Stimulated activated CD8-positive, alpha-beta memory T cell treated with anti-CD3 and anti-CD28 coated beads, Interleukin-4, amount 100 ng/mL, for 24 hours (primary cell): ENCODE results near the gene SIX5.
"Not testable (repeated sequence)": the region's sequence is repeated elsewhere in the genome, so short reads cannot be mapped to it uniquely, and the experiment has no call there.

Experiments used
- DNase-seq: peaks from one replicate; pipeline ENCODE4 v3.0.0-alpha.2; 2020; ENCODE audit warnings: low read depth

The SIX5 gene

DNA sequence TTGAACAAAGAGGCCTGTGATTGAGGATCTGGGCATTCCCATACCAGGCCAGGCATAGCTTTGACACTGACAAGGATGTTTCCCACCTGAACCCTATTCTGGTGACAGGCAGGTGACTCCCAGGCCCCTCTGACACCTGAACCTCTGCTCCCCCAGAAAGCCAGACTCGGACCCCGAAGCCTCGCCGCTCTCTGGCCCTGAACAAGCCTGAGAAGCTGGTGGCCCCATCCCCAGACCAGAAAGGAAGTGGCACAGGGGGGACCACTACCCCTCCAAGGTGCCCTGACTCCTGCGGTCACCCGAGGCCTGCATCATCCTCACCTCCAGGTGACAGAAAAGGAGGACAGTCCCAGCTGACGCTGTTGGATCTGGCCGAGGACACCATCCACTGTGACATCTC, 14.7 kb downstream of the SIX5 start:
- no peak for DNase-seq

DNA sequence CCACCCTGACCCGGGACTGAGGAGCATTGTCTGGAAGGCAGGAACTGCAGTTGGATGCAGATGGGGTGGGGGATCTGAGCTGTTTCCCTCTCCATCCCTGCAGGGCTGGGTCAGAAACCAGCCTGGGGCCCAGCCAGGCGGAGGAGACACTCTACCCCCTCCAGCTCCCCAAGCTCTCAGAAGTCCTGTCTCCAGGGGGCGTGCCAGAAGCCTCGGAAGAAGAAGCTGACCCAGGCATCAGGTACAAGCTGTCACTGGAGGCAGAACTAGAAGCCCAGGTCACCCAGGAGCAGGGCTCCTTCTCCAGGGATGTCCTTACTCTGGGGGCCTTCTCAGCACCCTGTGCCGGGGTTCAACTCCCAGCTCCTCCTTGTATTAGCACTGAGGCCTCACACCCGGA, 15.5 kb downstream of the SIX5 start:
- no peak for DNase-seq

DNA sequence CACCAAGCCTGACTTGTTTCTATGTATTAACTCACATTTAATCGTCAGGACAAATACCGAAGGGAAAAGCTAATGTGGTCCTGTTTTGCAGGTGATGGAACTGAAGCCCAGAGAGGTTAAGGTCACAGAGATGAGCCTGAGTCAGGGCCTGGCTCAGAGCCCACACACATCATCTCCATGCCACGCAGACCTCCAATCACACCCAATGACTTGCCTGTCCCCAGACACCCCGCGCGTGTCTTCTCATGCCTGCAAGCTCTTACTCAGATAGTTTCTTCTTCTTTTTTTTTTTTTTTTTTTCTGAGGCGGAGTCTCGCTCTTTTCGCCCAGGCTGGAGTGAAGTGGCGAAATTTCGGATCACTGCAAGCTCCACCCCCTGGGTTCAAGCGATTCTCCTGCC, 16.4 kb downstream of the SIX5 start:
- no peak for DNase-seq

DNA sequence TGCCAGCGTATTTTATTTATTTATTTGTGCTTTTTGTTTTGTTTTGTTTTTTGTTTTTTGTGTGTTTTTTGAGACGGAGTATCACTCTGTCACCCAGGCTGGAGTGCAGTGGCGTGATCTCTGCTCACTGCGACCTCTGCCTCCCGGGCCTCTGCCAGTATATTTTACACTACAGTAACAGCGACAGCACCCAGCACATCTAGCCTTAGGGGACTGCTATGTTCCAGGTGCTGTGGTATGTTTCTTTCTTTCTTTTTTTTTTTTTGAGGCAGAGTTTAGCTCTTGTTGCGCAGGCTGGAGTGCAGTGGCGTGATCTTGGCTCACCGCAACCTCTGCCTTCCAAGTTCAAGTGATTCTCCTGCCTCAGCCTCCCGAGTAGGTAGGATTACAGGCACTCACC, 17.6 kb downstream of the SIX5 start:
- not testable (repeated sequence) for DNase-seq

DNA sequence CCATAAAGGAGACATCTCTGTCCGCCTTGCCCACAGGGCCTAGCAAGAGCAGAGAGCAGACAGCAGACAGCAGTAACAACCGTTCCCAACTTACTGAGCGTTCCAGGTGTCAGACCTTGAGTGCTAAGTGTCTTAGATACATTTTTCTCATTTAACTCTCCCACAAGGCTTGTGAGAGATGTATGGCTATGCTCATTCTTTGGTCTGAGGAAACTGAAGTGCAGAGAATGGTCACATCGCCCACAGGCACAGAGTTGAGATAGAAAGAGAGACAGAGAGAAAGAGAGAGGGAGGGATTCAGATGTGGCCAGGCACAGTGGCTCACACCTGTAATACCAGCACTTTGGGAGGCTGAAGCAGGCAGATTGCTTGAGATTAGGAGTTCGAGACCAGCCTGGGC, 21.5 kb downstream of the SIX5 start:
- no peak for DNase-seq

DNA sequence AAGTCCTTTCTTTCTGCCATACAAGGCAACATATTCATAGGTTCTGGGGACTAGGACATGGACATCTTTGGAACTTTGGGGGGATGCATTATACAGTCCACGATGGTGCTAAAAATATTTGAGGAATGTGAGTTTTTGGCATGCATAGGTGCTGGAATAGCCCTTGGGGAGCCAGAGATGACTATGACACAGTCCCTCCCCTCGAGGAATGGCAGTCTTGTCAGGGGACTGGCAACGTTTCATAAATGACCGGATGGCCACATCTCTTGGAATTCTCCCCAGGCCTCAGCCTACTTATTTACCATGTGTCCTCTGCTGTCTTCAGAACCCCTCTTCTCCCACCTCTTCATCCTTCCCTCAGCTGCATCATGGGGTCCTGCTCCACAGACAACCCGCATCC, 22.2 kb downstream of the SIX5 start:
- no peak for DNase-seq

DNA sequence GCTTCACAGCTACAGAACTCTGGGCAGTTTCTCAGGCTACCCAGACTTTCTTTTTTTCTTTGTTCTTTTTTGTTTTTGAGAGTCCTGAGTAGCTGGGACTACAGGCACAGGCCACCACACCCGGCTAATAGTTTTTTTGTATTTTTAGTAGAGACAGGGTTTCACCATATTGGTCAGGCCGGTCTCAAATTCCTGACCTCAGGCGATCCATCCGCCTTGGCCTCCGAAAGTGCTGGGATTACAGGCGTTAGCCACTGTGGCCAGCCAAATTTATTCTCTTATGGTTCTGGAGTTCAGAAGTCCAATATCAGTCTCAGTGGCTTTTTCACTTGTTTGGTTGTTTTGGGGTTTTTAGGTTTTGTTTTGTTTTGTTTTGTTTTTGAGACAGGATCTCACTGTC, 23.4 kb downstream of the SIX5 start:
- DNase-seq, result no peak

DNA sequence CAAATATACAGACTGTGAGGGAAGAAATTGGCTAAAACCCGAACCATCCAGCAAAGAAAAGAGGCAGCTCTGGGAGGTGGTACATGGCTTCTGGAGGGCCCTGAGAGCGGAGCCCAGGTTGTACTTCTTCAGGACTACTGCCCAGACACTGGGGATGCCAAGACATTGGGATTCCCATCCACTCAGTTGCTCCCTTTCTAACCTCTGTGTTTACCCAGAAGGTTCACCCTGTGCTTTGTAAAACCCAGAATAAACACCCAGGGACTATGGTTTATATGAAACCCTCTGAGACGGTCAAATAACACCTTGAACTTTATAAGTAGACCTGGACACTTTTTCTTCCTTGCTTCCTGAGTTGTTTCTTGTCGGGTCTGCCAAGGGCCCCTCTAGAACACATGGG, 26.1 kb downstream of the SIX5 start:
- no peak for DNase-seq

DNA sequence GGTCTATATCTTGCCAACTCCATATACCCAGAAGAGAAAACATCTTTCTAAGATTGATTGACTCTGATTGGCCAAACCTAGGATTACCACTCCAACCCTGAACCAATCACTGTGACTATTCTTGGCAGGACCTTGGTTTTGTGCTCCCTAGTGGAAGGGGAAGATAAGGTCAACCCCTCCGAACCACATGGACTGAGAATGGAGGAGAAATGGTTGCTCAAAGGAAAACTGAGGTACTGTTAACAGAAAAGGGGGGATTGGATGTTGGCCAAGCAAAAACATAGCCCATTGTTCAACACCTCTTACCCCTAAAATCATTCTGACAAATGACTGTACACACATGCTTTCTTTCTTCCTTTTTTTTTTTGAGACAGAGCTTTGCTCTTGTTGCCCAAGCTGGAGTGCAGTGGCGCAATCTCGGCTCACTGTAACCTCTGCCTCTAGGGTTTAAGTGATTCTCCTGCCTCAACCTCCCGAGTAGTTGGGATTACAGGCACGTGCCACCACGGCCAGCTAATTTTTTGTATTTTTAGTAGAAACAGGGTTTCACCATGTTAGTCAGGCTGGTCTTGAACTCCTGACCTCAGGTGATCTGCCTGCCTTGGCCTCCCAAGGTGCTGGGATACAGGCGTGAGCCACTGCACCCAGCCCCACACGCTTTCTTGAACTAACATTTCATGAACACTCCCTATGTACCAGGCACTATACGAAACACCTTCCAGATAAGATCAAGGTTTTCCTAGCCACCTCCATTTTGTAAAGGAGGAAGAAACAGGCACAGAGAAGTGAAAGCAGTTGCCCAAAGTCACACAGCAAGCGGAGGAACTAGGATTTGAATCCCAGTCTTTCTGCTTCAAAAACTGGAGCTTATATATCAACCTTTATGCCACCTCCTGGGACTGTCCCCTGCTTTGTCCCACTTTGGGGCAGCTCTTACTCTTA, 29.3 kb downstream of the SIX5 start:
- no peak for DNase-seq

DNA sequence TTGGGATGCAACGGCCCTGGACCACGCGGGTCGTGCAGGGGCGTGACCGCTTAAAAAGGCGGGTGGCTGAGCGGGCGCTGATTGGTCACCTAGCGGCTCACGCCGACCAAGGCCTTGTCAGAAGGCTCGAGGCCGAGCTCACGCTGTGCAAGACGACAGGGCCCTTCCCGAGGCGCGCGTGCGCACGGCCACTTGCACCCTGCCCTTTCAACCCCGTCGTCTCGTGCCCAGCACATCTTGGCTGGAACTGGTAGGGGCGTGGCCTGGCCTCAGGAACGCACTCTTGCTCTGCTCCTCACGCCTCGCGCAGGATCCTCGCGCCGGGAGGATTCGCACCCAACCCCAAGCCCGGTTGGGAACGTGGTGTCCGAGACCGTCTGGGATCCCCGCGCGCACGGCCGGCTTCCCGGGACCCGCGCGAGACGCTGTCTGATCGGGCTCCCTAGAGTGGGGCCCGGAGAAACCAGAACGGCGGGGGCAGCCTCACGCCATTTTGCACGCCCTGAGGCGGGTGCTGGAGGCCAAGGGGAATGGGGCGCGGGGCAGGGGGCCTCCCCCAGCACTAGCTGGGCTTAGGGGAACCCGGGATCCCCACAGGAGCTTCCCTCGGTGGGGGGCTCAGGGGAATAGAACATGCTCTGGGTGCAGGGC, 35.8 kb downstream of the SIX5 start, which contains the start of gene MEIOSIN:
MEIOSIN (plus strand) TSS at position 280 of the 651 bp plus-strand sequence. CDS start 1,938 bp downstream, outside the sequence.
- DNase-seq, result no peak

DNA sequence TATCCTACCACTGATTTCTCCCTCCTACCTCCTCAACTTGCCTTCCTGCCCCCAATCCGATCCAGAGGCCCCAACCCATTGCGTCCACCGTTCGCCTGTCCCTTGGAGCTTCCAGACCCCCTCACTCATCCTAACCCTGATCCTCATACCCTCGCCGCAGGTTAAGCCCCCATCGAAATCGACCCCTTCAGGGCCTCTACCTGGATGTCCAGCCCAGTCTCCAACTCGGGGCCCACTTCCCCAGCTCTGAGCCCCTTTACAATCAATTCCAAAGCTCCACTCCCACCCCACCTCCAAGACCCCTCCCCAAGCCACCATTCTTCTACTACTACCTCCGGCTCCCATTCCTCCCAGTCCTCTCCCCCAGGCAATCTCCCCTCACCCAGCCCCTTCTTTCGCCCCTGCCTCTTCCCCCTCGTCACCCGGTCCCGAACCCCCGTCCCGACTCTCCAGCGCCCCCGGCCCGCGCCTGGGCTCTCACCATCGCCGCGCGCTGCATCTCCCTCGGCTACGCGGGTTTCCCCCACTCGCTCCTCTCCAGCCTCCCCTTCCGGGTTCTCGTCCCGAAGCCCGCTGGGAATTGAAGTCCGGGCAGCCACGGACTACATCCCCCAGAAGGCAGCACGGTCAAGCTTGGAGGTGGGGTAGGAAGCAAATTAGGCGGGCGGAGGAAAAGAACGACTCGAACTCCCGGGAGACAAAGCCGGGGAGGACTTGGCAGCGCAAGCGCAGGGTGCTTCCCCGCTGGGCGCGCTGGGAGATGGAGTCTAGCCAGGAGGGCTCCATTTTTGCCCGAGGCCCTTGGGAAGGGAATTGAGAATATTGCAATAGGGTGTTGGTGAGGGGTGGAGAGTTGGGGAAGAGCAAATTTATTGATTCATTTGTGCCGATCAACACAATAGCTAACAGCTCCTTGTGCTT, 38.4 kb downstream of the SIX5 start, which contains the start of gene FBXO46:
FBXO46 (minus strand) TSS at position 529 of the 921 bp plus-strand sequence. CDS start 17,401 bp downstream, outside the sequence.
- DNase-seq, result peak; percentile 89

DNA sequence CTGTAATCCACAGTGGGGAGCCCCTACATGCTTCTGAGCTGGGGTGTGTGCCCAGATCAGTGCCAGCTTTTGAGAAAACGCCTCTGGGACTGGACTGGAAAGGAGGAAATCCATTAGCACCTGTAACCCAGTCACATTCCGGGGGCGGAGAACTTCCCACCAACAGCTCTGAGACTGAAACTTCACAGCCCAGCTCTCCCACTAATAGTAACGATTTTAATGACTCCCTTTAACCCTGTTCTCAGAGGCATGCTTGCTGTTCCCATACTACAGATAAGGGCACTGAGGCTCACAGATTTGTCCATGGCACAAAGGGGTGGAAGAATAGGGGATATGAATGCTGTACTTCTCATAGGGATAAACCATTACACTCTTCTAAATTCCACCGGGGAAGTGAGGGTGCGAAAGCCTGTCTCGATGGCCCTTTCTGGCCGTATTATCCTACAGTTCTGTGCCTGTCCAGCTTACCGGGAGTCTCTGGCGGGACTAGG, 39.2 kb downstream of the SIX5 start:
- DNase-seq, result no peak

DNA sequence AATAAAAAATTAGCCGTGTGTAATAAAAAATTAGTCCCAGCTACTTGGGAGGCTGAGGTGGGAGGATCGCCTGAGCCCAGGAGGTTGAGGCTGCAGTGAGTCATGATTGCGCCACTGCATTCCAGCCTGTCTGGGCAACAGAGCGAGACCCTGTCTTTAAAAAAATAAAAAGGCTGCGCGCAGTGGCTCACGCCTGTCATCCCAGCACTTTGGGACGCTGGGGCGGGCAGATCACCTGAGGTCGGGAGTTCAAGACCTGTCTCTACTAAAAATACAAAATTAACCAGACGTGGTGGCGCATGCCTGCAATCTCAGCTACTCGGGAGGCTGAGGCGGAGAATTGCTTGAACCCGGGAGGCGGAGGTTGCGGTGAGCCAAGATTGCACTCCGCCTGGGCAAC, 40.4 kb downstream of the SIX5 start:
- DNase-seq, result not testable (repeated sequence)

DNA sequence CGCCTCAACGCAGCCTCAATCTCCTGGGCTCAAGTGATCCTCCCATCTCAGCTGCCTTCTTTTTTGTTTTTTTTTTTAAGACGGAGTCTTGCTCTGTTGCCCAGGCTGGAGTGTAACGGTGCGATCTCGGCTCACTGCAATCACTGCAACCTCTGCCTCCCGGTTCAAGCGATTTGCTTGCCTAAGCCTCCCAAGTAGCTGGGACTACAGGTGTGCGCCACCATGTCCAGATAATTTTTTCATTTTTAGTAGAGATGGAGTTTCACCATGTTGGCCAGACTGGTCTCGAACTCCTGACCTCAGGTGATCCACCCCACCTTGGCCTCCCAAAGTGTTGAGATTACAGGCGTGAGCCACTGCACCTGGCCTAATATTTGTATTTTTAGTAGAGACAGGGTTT, 49.0 kb downstream of the SIX5 start:
- not testable (repeated sequence) for DNase-seq

DNA sequence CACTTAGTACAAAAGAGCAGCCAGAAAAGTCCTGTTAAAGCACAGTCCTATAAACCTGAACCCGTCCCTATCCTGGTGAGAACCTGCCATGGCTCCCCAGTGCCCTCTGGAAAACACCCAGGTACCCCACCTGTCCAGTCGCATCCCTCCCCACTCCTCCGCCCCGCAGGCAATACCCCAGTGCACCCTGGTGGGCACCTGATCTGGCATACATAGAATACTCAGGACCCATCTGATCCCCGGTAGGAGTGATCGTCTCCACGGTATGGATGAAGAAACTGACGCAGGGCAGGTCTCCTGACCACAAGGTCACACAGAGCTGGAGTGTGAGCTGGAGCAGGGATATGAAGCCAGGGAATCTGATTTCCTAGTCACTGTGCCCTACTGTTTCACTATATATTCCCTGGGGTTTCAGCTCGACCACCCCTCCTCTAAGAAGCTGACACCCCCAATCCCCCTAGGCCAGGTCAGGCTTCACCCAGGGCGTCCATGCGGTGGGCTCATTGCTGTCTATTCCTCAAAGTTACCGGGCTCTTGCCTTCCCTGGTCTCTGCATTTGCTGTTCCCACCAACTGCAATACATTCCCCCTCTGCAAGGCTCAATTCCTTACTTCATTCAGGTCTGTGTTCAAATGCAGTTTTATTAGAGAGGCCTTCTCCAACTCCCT, 50.9 kb downstream of the SIX5 start:
- DNase-seq, result no peak

DNA sequence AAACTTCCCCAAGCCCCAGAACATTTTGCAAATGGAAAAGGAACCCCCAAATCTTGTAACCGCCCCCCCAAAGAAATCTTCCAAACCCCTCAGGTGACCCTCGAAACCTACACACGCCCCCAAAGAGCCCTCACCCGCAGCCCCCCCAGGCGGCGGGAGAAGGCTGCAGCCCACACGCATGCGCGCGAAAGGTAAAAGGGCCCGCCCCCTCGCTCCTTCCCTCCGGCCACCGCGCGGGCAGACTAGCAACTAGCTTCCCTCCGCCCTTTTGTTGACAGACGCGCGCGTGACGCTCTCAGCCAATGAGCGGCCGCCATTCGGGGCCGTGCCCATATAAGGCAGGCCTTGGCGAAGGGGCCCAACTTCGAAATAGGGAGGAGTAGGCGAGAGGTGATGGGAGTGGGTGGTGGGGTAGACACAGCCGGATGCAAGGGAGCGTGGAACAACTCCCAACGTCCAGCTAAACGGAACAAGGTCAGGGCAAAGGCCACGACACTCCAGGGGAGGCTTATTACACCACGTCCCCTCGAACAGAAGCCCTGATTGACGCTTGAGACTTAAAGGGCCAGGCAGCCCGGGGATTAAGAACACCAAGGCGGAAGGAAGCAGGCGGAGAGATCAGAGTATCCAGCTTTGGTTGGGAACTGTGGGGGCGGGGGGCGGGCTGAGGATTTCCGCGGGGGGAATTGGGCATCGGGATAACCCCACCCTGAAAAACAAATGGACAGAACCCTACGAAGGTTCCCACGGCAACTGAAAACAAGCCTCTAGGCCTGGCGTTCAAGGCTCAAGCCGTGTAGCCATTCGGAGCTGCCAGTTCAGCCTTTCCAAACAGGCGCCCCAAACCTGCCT, 51.7 kb downstream of the SIX5 start:
- peak; percentile 96 for DNase-seq

DNA sequence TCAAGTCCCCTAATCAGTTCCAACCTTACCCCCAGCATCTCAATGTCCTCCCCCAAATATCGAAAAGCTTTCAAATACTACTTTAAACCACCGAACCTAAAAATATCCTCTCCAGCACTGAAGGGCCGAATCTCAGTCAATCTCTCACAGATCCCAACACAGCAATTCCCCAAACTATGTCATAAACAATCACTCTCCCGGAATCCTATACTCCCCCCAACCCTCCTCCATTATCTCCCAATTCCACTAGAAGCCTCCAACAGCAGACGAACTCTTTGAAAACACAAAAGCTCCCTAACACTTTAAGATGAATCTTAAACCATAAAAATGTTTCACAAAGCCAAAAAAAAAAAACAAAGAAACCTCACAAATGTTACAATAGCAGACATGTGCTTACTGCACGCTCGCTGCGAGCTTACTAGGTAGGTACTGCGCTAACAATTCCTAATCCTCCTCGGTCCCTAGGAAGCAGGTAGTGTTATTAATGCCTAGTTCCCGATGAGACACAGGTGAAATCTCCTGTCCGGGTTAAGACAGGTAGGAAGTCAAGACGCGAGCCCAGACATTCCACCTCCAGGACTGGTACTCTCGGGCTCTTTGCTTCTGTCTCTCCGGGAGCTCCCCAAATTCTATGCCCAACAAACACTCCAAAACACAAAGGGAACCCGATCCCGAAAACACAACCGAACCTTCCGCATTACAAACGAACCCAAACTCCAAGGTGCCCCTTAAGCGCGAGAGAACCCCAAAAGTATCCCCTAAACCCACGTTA, 52.5 kb downstream of the SIX5 start:
- no peak for DNase-seq

DNA sequence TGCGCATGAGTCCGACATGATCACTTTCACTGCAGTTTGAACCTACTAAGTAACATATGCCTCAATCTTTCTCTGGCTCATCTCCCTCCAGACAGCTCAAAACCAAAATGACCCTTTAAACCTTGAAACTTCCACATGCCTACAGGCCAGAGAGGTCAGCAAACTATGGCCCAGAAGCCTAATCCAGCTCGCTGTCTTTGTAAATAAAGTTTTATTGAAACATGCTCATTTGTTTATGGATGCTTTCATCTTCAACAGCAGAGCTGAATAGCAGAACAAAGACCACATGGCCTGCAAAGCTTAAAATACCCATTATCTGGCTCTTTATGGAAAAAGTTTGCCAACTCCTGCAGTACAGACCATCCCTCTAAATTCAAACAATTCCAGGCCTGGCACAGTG, 53.9 kb downstream of the SIX5 start:
- no peak for DNase-seq
